LNCAP (cell line): ENCODE measurements around the gene MAPK9.

Source experiments
- CTCF ChIP-seq: fragments of 450-650 bp; IDR thresholded peaks from 2 replicates; pipeline ENCODE4 v1.5.1; 2017; ENCODE audit warnings: mild to moderate bottlenecking

MAPK9 gene

GRCh38 chr5:180291943-180292831 lies at the start of gene MAPK9:
TSS of gene MAPK9 (minus strand) at chr5:180292083. CDS start at chr5:180280561, 11,522 bp downstream.
- TF ChIP-seq CTCF = no peak

- TF ChIP-seq CTCF = no peak
Observed at GRCh38 chr5:180341595-180341994, 49.7 kb upstream of the MAPK9 start.

- TF ChIP-seq CTCF = no peak
Observed at GRCh38 chr5:180340856-180341255, 49.0 kb upstream of the MAPK9 start.

GRCh38 chr5:180339583-180340183 lies 47.8 kb upstream of the MAPK9 start:
- no peak for TF ChIP-seq CTCF

GRCh38 chr5:180338001-180338707 lies 46.3 kb upstream of the MAPK9 start:
- no peak for TF ChIP-seq CTCF

GRCh38 chr5:180336234-180337020 lies 44.5 kb upstream of the MAPK9 start:
- no peak for TF ChIP-seq CTCF
